IMR-90 (cell line): ENCODE measurements around the gene ZSCAN31. TPM values are rescaled to one million over a fixed set of nuclear protein-coding genes. Genes with fewer than 3 reads are reported as not detected.

Experiments
- ATAC-seq: fragments of 200-7000 bp; cut with Tn5 transposase; 2 replicates; pipeline ENCODE4 v1.9.1; 2020; ENCODE audit warnings: low read depth, mild to moderate bottlenecking, moderate library complexity
- BruUV-seq: library from RNA; stranded (reverse); fragments of 400-500 nt; replicated peaks from 2 replicates; lab custom pipeline; 2021; lab: Mats Ljungman, UMichigan
- CTCF ChIA-PET: fragments of 300-600 bp; formaldehyde crosslinking; extraction: SDS; loops from one replicate; lab custom pipeline; 2021; ENCODE audit warnings: antibody characterized with exemption; lab: Yijun Ruan, JAX
- POLR2A ChIA-PET: fragments of 300-600 bp; sonication (Branson Sonifier 250); formaldehyde crosslinking; loops from one replicate; lab custom pipeline; 2022; ENCODE audit warnings: antibody characterized with exemption; ENCODE audit not compliant: unreplicated experiment; lab: Charles Lee
- DNase-seq: peaks from one replicate; pipeline ENCODE4 v3.0.0; 2013
- H2AFZ ChIP-seq: replicated peaks from 2 replicates; pipeline ENCODE3; 2013; ENCODE audit warnings: low read length, mild to moderate bottlenecking; ENCODE audit not compliant: poor library complexity
- H2AK5ac ChIP-seq: 2 replicates; pipeline ENCODE4 v1.6.1; 2013; ENCODE audit warnings: low read depth, low read length, inconsistent platforms
- H2AK9ac ChIP-seq: replicated peaks from 2 replicates; pipeline ENCODE3; 2013; ENCODE audit warnings: mild to moderate bottlenecking, low read depth, low read length, moderate library complexity; ENCODE audit not compliant: poor library complexity
- H2BK120ac ChIP-seq: 2 replicates; pipeline ENCODE4 v1.6.1; 2013; ENCODE audit warnings: low read depth, low read length, inconsistent platforms
- H2BK15ac ChIP-seq: 3 replicates; pipeline ENCODE4 v1.6.1; 2013; ENCODE audit warnings: low read depth, low read length, inconsistent platforms
- H2BK20ac ChIP-seq: 2 replicates; pipeline ENCODE4 v1.6.1; 2013; ENCODE audit warnings: low read depth, mild to moderate bottlenecking, inconsistent platforms, low read length, moderate library complexity
- H2BK5ac ChIP-seq: 2 replicates; pipeline ENCODE4 v1.6.1; 2013; ENCODE audit warnings: mild to moderate bottlenecking, low read depth, low read length, inconsistent platforms; ENCODE audit not compliant: poor library complexity, severe bottlenecking
- H3K14ac ChIP-seq: replicated peaks from 2 replicates; pipeline ENCODE4 v1.6.1; 2013; ENCODE audit warnings: low read depth, low read length, inconsistent platforms
- H3K18ac ChIP-seq: 2 replicates; pipeline ENCODE4 v1.6.1; 2013; ENCODE audit warnings: low read depth, low read length, control low read depth
- H3K23ac ChIP-seq: 2 replicates; pipeline ENCODE4 v1.6.1; 2013; ENCODE audit warnings: low read depth, low read length, inconsistent platforms
- H3K27ac ChIP-seq: 2 replicates; pipeline ENCODE4 v1.5.1; 2013; ENCODE audit warnings: mild to moderate bottlenecking, control low read depth, low read length; ENCODE audit not compliant: insufficient read depth
- H3K27me3 ChIP-seq: 2 replicates; pipeline ENCODE4 v1.6.1; 2013; ENCODE audit warnings: low read length; ENCODE audit not compliant: control insufficient read depth, insufficient read depth
- H3K36me3 ChIP-seq: 2 replicates; pipeline ENCODE4 v1.6.1; 2013; ENCODE audit warnings: low read length, mixed read lengths; ENCODE audit not compliant: control insufficient read depth, insufficient read depth
- H3K4ac ChIP-seq: 2 replicates; pipeline ENCODE4 v1.6.1; 2013; ENCODE audit warnings: low read depth, low read length, inconsistent platforms
- H3K4me1 ChIP-seq: 2 replicates; pipeline ENCODE4 v1.6.1; 2013; ENCODE audit warnings: low read length, mixed read lengths; ENCODE audit not compliant: control insufficient read depth, insufficient read depth
- H3K4me2 ChIP-seq: 2 replicates; pipeline ENCODE4 v1.6.1; 2013; ENCODE audit warnings: low read depth, mild to moderate bottlenecking, control low read depth, low read length, moderate library complexity
- H3K4me3 ChIP-seq: 2 replicates; pipeline ENCODE4 v1.5.1; 2013; ENCODE audit warnings: low read depth, mild to moderate bottlenecking, control low read depth, low read length, moderate library complexity; ENCODE audit not compliant: insufficient read depth
- H3K56ac ChIP-seq: 2 replicates; pipeline ENCODE4 v1.6.1; 2013; ENCODE audit warnings: low read length, inconsistent platforms; ENCODE audit not compliant: insufficient read depth; ENCODE audit errors: extremely low read depth
- H3K79me1 ChIP-seq, 2 experiments: 2 replicates each; pipeline ENCODE4 v1.6.1; 2013; ENCODE audit warnings: low read length in 2 of 2, inconsistent platforms in 1 of 2, low read depth in 1 of 2
- H3K9ac ChIP-seq: 2 replicates; pipeline ENCODE4 v1.6.1; 2013; ENCODE audit warnings: low read depth, low read length, control low read depth
- H3K9me1 ChIP-seq: 2 replicates; pipeline ENCODE4 v1.6.1; 2013; ENCODE audit warnings: low read length, inconsistent platforms; ENCODE audit not compliant: insufficient read depth
- H3K9me3 ChIP-seq: 2 replicates; pipeline ENCODE4 v1.6.1; 2013; ENCODE audit warnings: low read length; ENCODE audit not compliant: control insufficient read depth, insufficient read depth
- H4K20me1 ChIP-seq: 2 replicates; pipeline ENCODE4 v1.6.1; 2013; ENCODE audit warnings: low read length, inconsistent platforms; ENCODE audit not compliant: insufficient read depth
- H4K5ac ChIP-seq: 2 replicates; pipeline ENCODE4 v1.6.1; 2013; ENCODE audit warnings: mild to moderate bottlenecking, low read depth, low read length, control low read depth
- H4K8ac ChIP-seq, 2 experiments: 2 replicates each; pipeline ENCODE4 v1.6.1; 2013; ENCODE audit warnings: low read depth in 2 of 2, low read length in 2 of 2, control low read depth in 1 of 2, inconsistent platforms in 1 of 2
- H4K91ac ChIP-seq: 2 replicates; pipeline ENCODE4 v1.6.1; 2013; ENCODE audit warnings: low read depth, low read length, inconsistent platforms; ENCODE audit not compliant: insufficient read depth
- POLR2A ChIP-seq: IDR thresholded peaks from 2 replicates; pipeline ENCODE4 v1.6.1; 2012; ENCODE audit warnings: mild to moderate bottlenecking, low read depth, low read length
- RAD21 ChIP-seq: IDR thresholded peaks from 2 replicates; pipeline ENCODE4 v1.6.1; 2012; ENCODE audit warnings: low read length, improper control_type of control experiment
- RFX5 ChIP-seq: IDR thresholded peaks from 2 replicates; pipeline ENCODE4 v1.8.0; 2012; ENCODE audit warnings: low read depth, mild to moderate bottlenecking, low read length, moderate library complexity
- WGBS, 2 experiments: methylation state at CpG; one replicate each; pipeline versions ENCODE4 v1.1.5 to v1.1.7; 2013; ENCODE audit warnings: missing lambda C conversion rate in 2 of 2; ENCODE audit not compliant: insufficient read length in 1 of 2; ENCODE audit errors: extremely low coverage in 2 of 2; 5-methylcytosine and 5-hydroxymethylcytosine counted together
- dilution Hi-C: fragments of 300-500 bp; cut with HindIII; formaldehyde crosslinking; loops from one replicate; pipeline ENCODE4 v1.14.3; 2018; ENCODE audit warnings: low sequenced_read_pairs; ENCODE audit not compliant: unreplicated experiment
- in situ Hi-C: fragments of 300-500 bp; cut with MboI; formaldehyde crosslinking; loops from 3 replicates; pipeline ENCODE4 v1.14.3; 2019; ENCODE audit warnings: low sequenced_read_pairs, inconsistent platforms, mixed read lengths
- intact Hi-C: fragments of 100-400 bp; cut with micrococcal nuclease; formaldehyde crosslinking; loops from 2 replicates; pipeline ENCODE4 v1.10.0; 2022
- polyA plus RNA-seq, 3 experiments: library from polyadenylated mRNA; depleted of rRNA; stranded (reverse); fragments of >200 nt; gene quantifications; 2 replicates each; pipeline ENCODE4 v1.2.3, GENCODE V29; 2012; ENCODE audit warnings: low replicate concordance in 1 of 3
- total RNA-seq: library from RNA; depleted of rRNA; stranded (reverse); fragments of >200 nt; gene quantifications from 2 replicates; pipeline ENCODE4 v1.2.3, GENCODE V29; 2012

ZSCAN31 gene
- total and polyA plus RNA-seq, 2 of the 4 experiments (the other 2 are of a cell fraction): 1.4 to 4.7 TPM

DNA sequence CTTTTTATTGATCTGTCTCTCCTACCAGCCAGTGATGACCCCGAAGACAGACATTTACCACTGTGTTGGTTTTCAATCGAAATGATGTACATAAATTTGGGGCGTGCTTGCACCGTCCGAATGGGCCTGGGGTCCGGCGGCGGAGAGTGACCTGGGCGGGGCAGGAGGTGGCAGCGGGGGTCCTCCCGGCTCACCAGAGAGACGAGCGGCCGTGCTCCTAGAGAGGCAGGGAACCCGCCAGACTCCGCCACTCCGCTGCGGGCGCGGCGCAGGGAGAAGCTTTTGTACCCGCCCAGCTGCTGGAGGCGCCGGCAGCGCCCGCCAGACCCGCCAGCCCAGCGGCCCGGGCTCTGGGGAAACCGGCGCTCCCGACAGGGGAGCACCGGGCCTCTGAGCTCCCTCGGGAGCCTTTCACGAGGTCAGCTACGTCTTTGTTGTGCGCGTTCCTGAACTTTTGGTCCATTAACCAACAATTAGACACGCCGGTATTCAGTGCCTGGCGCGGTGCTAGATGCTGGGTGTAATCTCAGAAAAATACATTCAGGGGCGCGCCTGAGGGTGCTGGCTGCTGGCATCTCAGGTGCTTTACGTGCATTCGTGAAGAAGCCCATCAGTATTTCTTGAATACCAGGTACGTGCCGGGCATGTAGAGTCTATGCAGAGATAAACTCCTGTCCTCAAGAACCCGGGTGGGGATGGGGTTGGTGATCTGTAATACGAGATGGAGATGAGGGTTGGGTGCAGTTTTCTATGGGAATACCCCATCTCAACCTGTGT lies 54.5 kb downstream of the ZSCAN31 start, which contains the start of gene PGBD1:
Gene PGBD1 (plus strand): TSS at position 285 of the 777 bp plus-strand sequence. CDS start 2,242 bp downstream, outside the sequence.
- peak; percentile 77 for DNase-seq
- Histone ChIP-seq H3K9me3 (peaks cover 3% of the 10 kb centered on the region), H2BK15ac (no peak within 1 kb of the TSS), H3K9ac (peak within 1 kb of the TSS; percentile 88), H3K56ac (peak within 1 kb of the TSS; percentile 69; the same call in 1 of the 2 replicates), H4K91ac (peak within 1 kb of the TSS; percentile 85), H3K4me2 (peak within 1 kb of the TSS; percentile 94), H3K27me3 (no peaks in the 10 kb centered on the region), H3K27ac (peak within 1 kb of the TSS; percentile 61), H2BK120ac (peak within 1 kb of the TSS; percentile 61; the same call in 1 of the 2 replicates), H3K9me1 (no peaks in the 10 kb centered on the region; the same call in 1 of the 2 replicates), H2AFZ (peak within 1 kb of the TSS; percentile 98), H3K18ac (peak within 1 kb of the TSS; percentile 64), H3K14ac (peak within 1 kb of the TSS; percentile 98), H3K36me3 (peaks cover 14% of the 10 kb centered on the region), H4K20me1 (no peaks in the 10 kb centered on the region), H3K79me1 (peaks cover 15 to 25% of the 10 kb centered on the region in 2 experiments), H2AK5ac (no peak within 1 kb of the TSS), H3K4me3 (peak within 1 kb of the TSS; percentile 95), H2AK9ac (peak within 1 kb of the TSS; percentile 89), H2BK20ac (no peak within 1 kb of the TSS; the same call in 1 of the 2 replicates), H3K23ac (peak within 1 kb of the TSS; percentile 53; the same call in 1 of the 2 replicates), H4K5ac (peak within 1 kb of the TSS; percentile 95), H3K4ac (peak within 1 kb of the TSS; percentile 93), H3K4me1 (peaks cover 3% of the 10 kb centered on the region; the same call in 1 of the 2 replicates), H2BK5ac (peak within 1 kb of the TSS; percentile 67), H4K8ac (peak within 1 kb of the TSS; percentile 93 to 94)
- ChIA-PET POLR2A (interaction anchor here (0.6 to 1.0 kb wide), 2 partner anchors 16 to 30 kb away, joined by 5 to 7 read pairs; no protein-coding TSS in a partner anchor), CTCF (no interaction called here)
- TF ChIP-seq RAD21 (peak; percentile 21; the same call in 1 of the 2 replicates), RFX5 (no peak), POLR2A (peak; percentile 52)
- BruUV-seq: no TSS peak
- intact Hi-C loops (loop anchor here (1.0 to 2.0 kb wide), 2 partner anchors 29 to 75 kb away; partner anchors contain the start of gene ZKSCAN4), in situ Hi-C loops (no loop called here), dilution Hi-C loops (no loop called here)
- 0% methylated on average over 25 of the region's 50 CpGs; no CpG with 5 or more reads in 1 of the 2 experiments for WGBS, 2 experiments
- ATAC-seq: peak; percentile 97
